PC-9 (cell line): Measurements from ENCODE around the gene SLC66A3. TPM values are rescaled to one million over a fixed set of nuclear protein-coding genes. Genes with fewer than 3 reads are reported as not detected.

Experiments used
- BruUV-seq: library from RNA; stranded (reverse); fragments of 400-500 nt; replicated peaks from 2 replicates; lab custom pipeline; 2021; lab: Mats Ljungman, UMichigan
- CTCF ChIA-PET: fragments of 300-600 bp; sonication (Branson Sonifier 250); formaldehyde crosslinking; loops from one replicate; lab custom pipeline; 2022; ENCODE audit warnings: antibody characterized with exemption; lab: Charles Lee
- POLR2A ChIA-PET: fragments of 300-600 bp; sonication (Branson Sonifier 250); formaldehyde crosslinking; loops from one replicate; lab custom pipeline; 2022; ENCODE audit warnings: antibody characterized with exemption; ENCODE audit not compliant: unreplicated experiment; lab: Charles Lee
- DNase-seq, 2 experiments: peaks; one replicate each; pipeline versions ENCODE4 v3.0.0 to v3.0.0-alpha.2; 2015 to 2022; ENCODE audit warnings: mixed read lengths in 1 of 2
- H2AFZ ChIP-seq: fragments of 200-600 bp; sonication (generic); 2 replicates; pipeline ENCODE4 v1.8.1; 2017; ENCODE audit warnings: antibody characterized with exemption
- H3F3A ChIP-seq: fragments of 200-600 bp; sonication (generic); 2 replicates; pipeline ENCODE4 v1.8.1; 2017; ENCODE audit warnings: antibody characterized with exemption, mild to moderate bottlenecking, low read depth; ENCODE audit not compliant: insufficient read depth
- H3K27ac ChIP-seq: fragments of 200-600 bp; sonication (generic); 2 replicates; pipeline ENCODE4 v1.6.1; 2016; ENCODE audit warnings: mixed run types
- H3K27me3 ChIP-seq: fragments of 200-600 bp; sonication (generic); 2 replicates; pipeline ENCODE4 v1.6.1; 2016; ENCODE audit warnings: low read depth, mixed run types; ENCODE audit not compliant: insufficient read depth
- H3K36me3 ChIP-seq: fragments of 200-600 bp; sonication (generic); 2 replicates; pipeline ENCODE4 v1.6.1; 2016; ENCODE audit warnings: low read depth, mixed run types
- H3K4me1 ChIP-seq: fragments of 200-600 bp; sonication (generic); replicated peaks from 2 replicates; pipeline ENCODE4 v1.6.1; 2016; ENCODE audit warnings: mixed run types; ENCODE audit not compliant: insufficient read depth
- H3K4me2 ChIP-seq: fragments of 200-600 bp; sonication (generic); 2 replicates; pipeline ENCODE4 v1.6.1; 2017; ENCODE audit warnings: mixed run types
- H3K4me3 ChIP-seq: fragments of 200-600 bp; sonication (generic); 2 replicates; pipeline ENCODE4 v1.6.1; 2016; ENCODE audit warnings: mixed run types
- H3K79me2 ChIP-seq: fragments of 200-600 bp; sonication (generic); 2 replicates; pipeline ENCODE4 v1.6.1; 2017; ENCODE audit warnings: low read depth, mixed run types
- H3K9me2 ChIP-seq: fragments of 200-600 bp; sonication (generic); 2 replicates; pipeline ENCODE4 v1.8.1; 2017; ENCODE audit warnings: mild to moderate bottlenecking; ENCODE audit not compliant: insufficient read depth
- H3K9me3 ChIP-seq: fragments of 200-600 bp; sonication (generic); 2 replicates; pipeline ENCODE4 v1.8.1; 2016; ENCODE audit warnings: low read depth; ENCODE audit not compliant: insufficient read depth
- H4K20me1 ChIP-seq: fragments of 200-600 bp; sonication (generic); 2 replicates; pipeline ENCODE4 v1.8.1; 2017; ENCODE audit not compliant: insufficient read depth
- CTCF ChIP-seq: fragments of 200-600 bp; sonication (generic); conservative IDR thresholded peaks from 2 replicates; pipeline ENCODE4 v1.6.1; 2017; ENCODE audit warnings: mixed run types, antibody characterized with exemption, mild to moderate bottlenecking, moderate library complexity
- EZH2 ChIP-seq: fragments of 200-600 bp; sonication (generic); IDR thresholded peaks from 2 replicates; pipeline ENCODE4 v1.8.0; 2017; ENCODE audit warnings: antibody characterized with exemption, low read depth
- intact Hi-C: fragments of 100-400 bp; cut with micrococcal nuclease; formaldehyde crosslinking; loops from one replicate; pipeline ENCODE4 v1.10.0; 2022; ENCODE audit not compliant: unreplicated experiment
- total RNA-seq: library from RNA; stranded (reverse); gene quantifications from 2 replicates; pipeline ENCODE4 v1.2.3, GENCODE V29; 2021

SLC66A3 gene
- total RNA-seq, 1 experiment from 2014 or later, result 11.9 TPM

- ChIA-PET CTCF (interaction anchor here (0.5 to 0.6 kb wide), 2 partner anchors 142 to 264 kb away, joined by 3 read pairs; no protein-coding TSS in a partner anchor), POLR2A (interaction anchor here (0.6 kb wide), 2 partner anchors 15 to 327 kb away, joined by 3 to 7 read pairs; no protein-coding TSS in a partner anchor)
- peak overlapping the region; percentile 97 for H2AFZ ChIP-seq
- H3K27ac ChIP-seq, result peak overlapping the region; percentile 80
- peaks cover 30% of the 10 kb centered on the region for H3K4me1 ChIP-seq
- peak overlapping the region; percentile 61 for H3K4me3 ChIP-seq
- peak overlapping the region; percentile 98 for H3K4me2 ChIP-seq
- no peak for DNase-seq
- H3K9me3 ChIP-seq, result no peaks in the 10 kb centered on the region
- no peaks in the 10 kb centered on the region for H4K20me1 ChIP-seq
- no peaks in the 10 kb centered on the region for H3K79me2 ChIP-seq
- no peaks in the 10 kb centered on the region for H3K36me3 ChIP-seq
- intact Hi-C loops, result loop anchor here (5.0 kb wide), 1 partner anchor 188 kb away; the partner anchor contains the start of gene ROCK2
- H3F3A ChIP-seq, result peaks cover 27% of the 10 kb centered on the region
- no peak for TF ChIP-seq CTCF
- TF ChIP-seq EZH2, result no peak
- H3K27me3 ChIP-seq, result no peaks in the 10 kb centered on the region
- BruUV-seq, result TSS peak; percentile 99
- no peaks in the 10 kb centered on the region for H3K9me2 ChIP-seq
Measured at GRCh38 chr2:11154016-11154922, 998 bp upstream of the SLC66A3 start.

- H4K20me1 ChIP-seq, result no peaks in the 10 kb centered on the region
- TF ChIP-seq CTCF (no peak), EZH2 (no peak)
- H3F3A ChIP-seq, result peaks cover 27% of the 10 kb centered on the region
- peak overlapping the region; percentile 98 for H3K4me2 ChIP-seq
- H2AFZ ChIP-seq, result peak overlapping the region; percentile 97
- peak; percentile 84 to 97 for DNase-seq
- CTCF ChIA-PET, result interaction anchor here (0.5 to 0.6 kb wide), 2 partner anchors 141 to 263 kb away, joined by 3 read pairs; no protein-coding TSS in a partner anchor
- H3K36me3 ChIP-seq, result no peaks in the 10 kb centered on the region
- no TSS peak for BruUV-seq
- H3K4me1 ChIP-seq, result peaks cover 29% of the 10 kb centered on the region
- POLR2A ChIA-PET, result interaction anchor here (0.6 kb wide), 2 partner anchors 14 to 326 kb away, joined by 3 to 7 read pairs; no protein-coding TSS in a partner anchor
- H3K27me3 ChIP-seq, result no peaks in the 10 kb centered on the region
- H3K4me3 ChIP-seq, result peak overlapping the region; percentile 61
- intact Hi-C loops, result loop anchor here (5.0 kb wide), 1 partner anchor 187 kb away; the partner anchor contains the start of gene ROCK2
- H3K9me2 ChIP-seq, result no peaks in the 10 kb centered on the region
- no peaks in the 10 kb centered on the region for H3K9me3 ChIP-seq
- H3K79me2 ChIP-seq, result no peaks in the 10 kb centered on the region
- peak overlapping the region; percentile 80 for H3K27ac ChIP-seq
Measured at GRCh38 chr2:11154923-11155380, 315 bp upstream of the SLC66A3 start.

- Histone ChIP-seq H4K20me1 (no peaks in the 10 kb centered on the region), H3K36me3 (no peaks in the 10 kb centered on the region), H3K79me2 (no peaks in the 10 kb centered on the region), H3K4me2 (peak overlapping the region; percentile 89), H3K9me3 (no peaks in the 10 kb centered on the region), H3F3A (peaks cover 15% of the 10 kb centered on the region), H3K4me1 (peaks cover 14% of the 10 kb centered on the region), H3K4me3 (peak overlapping the region; percentile 92; the same call in 1 of the 2 replicates), H3K27me3 (no peaks in the 10 kb centered on the region), H3K9me2 (no peaks in the 10 kb centered on the region), H3K27ac (no peak overlapping the region), H2AFZ (no peak overlapping the region)
- POLR2A ChIA-PET, result no interaction called here
- intact Hi-C loops, result no loop called here
- no peak for DNase-seq
- TF ChIP-seq CTCF, result no peak
- no peak for TF ChIP-seq EZH2
- no TSS peak for BruUV-seq
- CTCF ChIA-PET, result no interaction called here
Measured at GRCh38 chr2:11156396-11157075, 1.3 kb downstream of the SLC66A3 start.
